ENCODE results near the gene NAPG. TPM values are rescaled to one million over a fixed set of nuclear protein-coding genes. Genes with fewer than 3 reads are reported as not detected.
A peak's percentile ranks its signal among the peaks of the same experiment; 100 is the strongest.

NAPG gene
- total RNA-seq (2022) (41.5 and 42.6 TPM in 2 replicates), Bru-seq, nascent RNA (percentile 90 among the genes with signal in this experiment), BruChase-seq, experiment 1, labeled RNA remaining after a 2-hour chase (percentile 94 among the genes with signal in this experiment), BruChase-seq, experiment 2, labeled RNA remaining after a 6-hour chase (percentile 93 among the genes with signal in this experiment)
- long read RNA-seq, partial matches to known transcripts: 5 of 12 reads
- long read RNA-seq, other reads (novel, unspliced or antisense): 7 of 12 reads

DNA sequence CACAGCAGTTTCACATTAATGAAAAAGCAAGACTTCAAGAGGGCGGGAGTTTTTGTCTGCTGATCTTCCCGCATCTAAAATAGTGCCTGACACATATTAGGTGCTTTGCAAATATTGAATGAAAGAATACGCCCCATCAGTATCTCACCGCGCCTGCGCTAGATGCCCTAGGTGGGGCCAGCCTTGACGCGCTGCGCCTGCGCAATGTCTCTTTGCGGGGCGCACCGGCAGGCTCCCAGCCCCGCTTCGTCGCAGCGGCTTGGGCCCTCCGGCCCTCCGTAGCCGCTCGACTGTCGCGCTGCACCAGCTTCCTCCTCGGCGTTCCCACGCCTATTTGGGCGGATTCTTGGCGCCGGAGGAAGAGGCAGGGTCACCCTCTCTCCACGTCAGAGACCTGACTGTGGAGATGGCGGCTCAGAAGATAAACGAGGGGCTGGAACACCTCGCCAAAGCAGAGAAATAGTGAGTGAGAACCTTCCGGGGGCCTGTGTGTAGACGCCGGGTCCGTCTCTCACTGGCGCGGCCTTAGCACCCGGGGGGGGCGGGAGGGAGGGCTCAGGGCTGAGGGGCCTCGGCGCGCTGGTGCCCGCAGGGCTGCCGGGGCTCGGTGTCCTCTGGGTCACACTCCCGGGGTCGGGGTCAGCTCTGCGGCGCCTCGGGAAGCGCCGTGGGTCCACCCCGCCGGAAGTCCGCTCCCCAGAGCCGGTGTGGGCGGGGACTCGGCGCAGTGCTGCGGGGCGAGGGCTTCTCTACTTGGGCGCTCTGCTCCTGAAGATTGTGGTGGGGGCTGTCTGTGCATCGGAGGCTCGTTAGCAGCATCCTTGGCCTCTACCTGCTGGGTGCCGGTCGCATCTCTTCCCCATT, at the start of gene NAPG:
TSS of gene NAPG (plus strand) at position 331 of the 864 bp plus-strand sequence. CDS start at position 407, 76 bp downstream.
- TF ChIP-seq, protein P1, sequence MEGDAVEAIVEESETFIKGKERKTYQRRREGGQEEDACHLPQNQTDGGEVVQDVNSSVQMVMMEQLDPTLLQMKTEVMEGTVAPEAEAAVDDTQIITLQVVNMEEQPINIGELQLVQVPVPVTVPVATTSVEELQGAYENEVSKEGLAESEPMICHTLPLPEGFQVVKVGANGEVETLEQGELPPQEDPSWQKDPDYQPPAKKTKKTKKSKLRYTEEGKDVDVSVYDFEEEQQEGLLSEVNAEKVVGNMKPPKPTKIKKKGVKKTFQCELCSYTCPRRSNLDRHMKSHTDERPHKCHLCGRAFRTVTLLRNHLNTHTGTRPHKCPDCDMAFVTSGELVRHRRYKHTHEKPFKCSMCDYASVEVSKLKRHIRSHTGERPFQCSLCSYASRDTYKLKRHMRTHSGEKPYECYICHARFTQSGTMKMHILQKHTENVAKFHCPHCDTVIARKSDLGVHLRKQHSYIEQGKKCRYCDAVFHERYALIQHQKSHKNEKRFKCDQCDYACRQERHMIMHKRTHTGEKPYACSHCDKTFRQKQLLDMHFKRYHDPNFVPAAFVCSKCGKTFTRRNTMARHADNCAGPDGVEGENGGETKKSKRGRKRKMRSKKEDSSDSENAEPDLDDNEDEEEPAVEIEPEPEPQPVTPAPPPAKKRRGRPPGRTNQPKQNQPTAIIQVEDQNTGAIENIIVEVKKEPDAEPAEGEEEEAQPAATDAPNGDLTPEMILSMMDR (IDR thresholded peaks at IDR 0.05; ENCODE audit: insufficient read depth in 1 of 2, low read depth in 1 of 2, low read length in 1 of 2, severe bottlenecking in 1 of 2, unreplicated experiment in 1 of 2): no peak
- Histone ChIP-seq H3K9me3 (no peaks in the 10 kb centered on the region), H3K4me1 (peaks cover 6% of the 10 kb centered on the region; the same call in 1 of the 2 replicates), H3K27me3 (replicated peaks; ENCODE audit: control insufficient read depth, insufficient read depth, low read length) (peaks cover 1% of the 10 kb centered on the region), H3K36me3 (ENCODE audit: control insufficient read depth, insufficient read depth, low read length) (no peaks in the 10 kb centered on the region), H3K4me3 (ENCODE audit: low read depth, low read length) (peak within 1 kb of the TSS; percentile 79)
- DNase-seq: peak; percentile 89 to 92
- ChIA-PET POLR2A (interaction anchor here (0.6 kb wide), 4 partner anchors 20 to 575 kb away, joined by 3 read pairs; no protein-coding TSS in a partner anchor), CTCF (no interaction called here)
- no peaks in the 10 kb centered on the region for H3K9me3 Mint-ChIP-seq (ENCODE audit: unreplicated experiment)
- BruUV-seq (replicated peaks): no TSS peak
- intact Hi-C loops (cut with micrococcal nuclease; ENCODE audit: unreplicated experiment): no loop called here
- peak within 1 kb of the TSS; percentile 97 for H3K4me3 Mint-ChIP-seq (ENCODE audit: unreplicated experiment)
- H3K36me3 Mint-ChIP-seq (ENCODE audit: insufficient read depth, unreplicated experiment): peaks cover 10% of the 10 kb centered on the region
- peak within 1 kb of the TSS; percentile 95 for H3K27ac Mint-ChIP-seq (ENCODE audit: unreplicated experiment)
- H3K4me1 Mint-ChIP-seq (ENCODE audit: low read depth, unreplicated experiment): peaks cover 23% of the 10 kb centered on the region
- H3K27me3 Mint-ChIP-seq (ENCODE audit: insufficient read depth, unreplicated experiment): peaks cover 6% of the 10 kb centered on the region

DNA sequence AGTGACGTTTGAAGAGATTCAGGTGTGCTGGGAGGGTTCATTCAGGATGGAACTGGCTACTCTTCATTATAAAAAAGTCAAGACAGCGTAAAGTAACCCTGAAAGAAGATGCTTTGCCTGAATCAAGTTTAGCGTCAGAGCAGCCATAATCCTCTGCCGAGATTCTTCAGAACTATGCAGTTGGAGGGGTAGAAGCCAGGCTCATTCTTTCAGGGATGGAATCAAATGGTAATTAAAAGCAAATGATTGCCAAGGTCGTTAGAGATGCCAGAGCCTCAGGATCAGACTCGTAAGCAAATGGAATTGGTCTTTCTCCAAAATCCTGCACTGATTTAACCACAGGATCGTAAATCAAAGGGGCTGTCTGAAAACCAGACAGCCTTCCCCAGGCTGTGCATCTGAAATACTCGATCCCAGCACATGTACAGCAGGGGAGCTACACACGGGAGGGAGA, 49.5 kb upstream of the NAPG start:
- H3K36me3 Mint-ChIP-seq (ENCODE audit: insufficient read depth, unreplicated experiment): no peaks in the 10 kb centered on the region
- intact Hi-C loops (cut with micrococcal nuclease; ENCODE audit: unreplicated experiment): no loop called here
- peaks cover 3% of the 10 kb centered on the region for H3K27me3 Mint-ChIP-seq (ENCODE audit: insufficient read depth, unreplicated experiment)
- Histone ChIP-seq H3K4me3 (ENCODE audit: low read depth, low read length) (no peak overlapping the region), H3K9me3 (no peaks in the 10 kb centered on the region), H3K27me3 (replicated peaks; ENCODE audit: control insufficient read depth, insufficient read depth, low read length) (no peaks in the 10 kb centered on the region), H3K36me3 (ENCODE audit: control insufficient read depth, insufficient read depth, low read length) (no peaks in the 10 kb centered on the region), H3K4me1 (no peaks in the 10 kb centered on the region)
- no peaks in the 10 kb centered on the region for H3K9me3 Mint-ChIP-seq (ENCODE audit: unreplicated experiment)
- H3K27ac Mint-ChIP-seq (ENCODE audit: unreplicated experiment): no peak overlapping the region
- TF ChIP-seq, protein P1 (IDR thresholded peaks at IDR 0.05; ENCODE audit: insufficient read depth in 1 of 2, low read depth in 1 of 2, low read length in 1 of 2, severe bottlenecking in 1 of 2, unreplicated experiment in 1 of 2): no peak
- no peak for DNase-seq
- no TSS peak for BruUV-seq (replicated peaks)
- ChIA-PET CTCF (no interaction called here), POLR2A (no interaction called here)
- H3K4me1 Mint-ChIP-seq (ENCODE audit: low read depth, unreplicated experiment): no peaks in the 10 kb centered on the region
- no peak overlapping the region for H3K4me3 Mint-ChIP-seq (ENCODE audit: unreplicated experiment)

DNA sequence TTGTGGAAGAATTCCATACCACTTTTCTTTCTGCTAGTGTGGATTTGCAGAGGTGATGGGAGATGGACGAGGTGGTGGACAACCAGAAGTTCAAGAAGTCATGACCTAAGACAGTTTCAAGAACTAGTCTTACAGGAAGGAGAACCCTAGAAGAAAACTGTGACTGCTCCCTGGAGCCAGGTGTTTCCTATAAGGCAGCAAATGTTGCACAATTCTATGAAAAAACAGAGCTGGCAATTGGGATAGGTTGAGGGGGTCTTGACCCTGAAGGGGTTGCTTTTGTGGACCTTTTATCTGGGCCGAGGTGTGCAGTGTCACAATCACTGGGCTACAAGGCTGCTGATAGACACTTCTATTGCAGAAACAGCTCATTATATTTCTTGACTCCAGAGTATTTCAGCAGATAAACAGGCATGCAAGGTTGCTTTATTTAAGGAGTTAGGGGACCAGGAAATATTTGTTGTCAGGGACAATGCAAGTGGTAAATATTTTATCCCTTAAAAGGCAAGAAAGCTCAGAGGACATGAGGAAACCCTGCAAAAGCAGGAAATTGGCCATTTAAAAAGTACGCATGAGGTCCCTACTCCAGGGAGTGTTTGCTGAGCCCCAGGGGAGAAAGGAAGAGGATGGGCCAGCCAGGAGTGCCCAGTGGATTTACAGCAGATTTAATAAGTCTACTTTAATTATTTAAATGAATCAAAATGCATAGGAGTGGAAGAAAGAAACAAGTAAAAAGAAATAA, 48.5 kb upstream of the NAPG start:
- Histone ChIP-seq H3K9me3 (no peaks in the 10 kb centered on the region), H3K4me3 (ENCODE audit: low read depth, low read length) (no peak overlapping the region), H3K27me3 (replicated peaks; ENCODE audit: control insufficient read depth, insufficient read depth, low read length) (no peaks in the 10 kb centered on the region), H3K4me1 (no peaks in the 10 kb centered on the region), H3K36me3 (ENCODE audit: control insufficient read depth, insufficient read depth, low read length) (no peaks in the 10 kb centered on the region)
- Mint-ChIP-seq H3K27me3 (ENCODE audit: insufficient read depth, unreplicated experiment) (peaks cover 3% of the 10 kb centered on the region), H3K4me3 (ENCODE audit: unreplicated experiment) (no peak overlapping the region), H3K27ac (ENCODE audit: unreplicated experiment) (no peak overlapping the region), H3K36me3 (ENCODE audit: insufficient read depth, unreplicated experiment) (no peaks in the 10 kb centered on the region), H3K4me1 (ENCODE audit: low read depth, unreplicated experiment) (no peaks in the 10 kb centered on the region), H3K9me3 (ENCODE audit: unreplicated experiment) (no peaks in the 10 kb centered on the region)
- DNase-seq: no peak
- TF ChIP-seq, protein P1 (IDR thresholded peaks at IDR 0.05; ENCODE audit: insufficient read depth in 1 of 2, low read depth in 1 of 2, low read length in 1 of 2, severe bottlenecking in 1 of 2, unreplicated experiment in 1 of 2): no peak
- BruUV-seq (replicated peaks): no TSS peak
- intact Hi-C loops (cut with micrococcal nuclease; ENCODE audit: unreplicated experiment): no loop called here
- CTCF ChIA-PET: no interaction called here
- POLR2A ChIA-PET: no interaction called here
